Fibroblast of skin of right quadriceps (primary cell): ENCODE data around the gene PGPEP1.
"Not testable (repeated sequence)": the region's sequence is repeated elsewhere in the genome, so short reads cannot be mapped to it uniquely, and the experiment has no call there.

ENCODE experiments used
- DNase-seq: peaks from one replicate; pipeline ENCODE4 v3.0.0-alpha.2; 2013

The PGPEP1 gene

GRCh38 chr19:18392417-18392816 lies 52.0 kb downstream of the PGPEP1 start:
- DNase-seq: no peak

- no peak for DNase-seq
Measured at GRCh38 chr19:18392926-18393325, 52.5 kb downstream of the PGPEP1 start.

- DNase-seq: no peak
Measured at GRCh38 chr19:18393836-18394235, 53.4 kb downstream of the PGPEP1 start.

DNA sequence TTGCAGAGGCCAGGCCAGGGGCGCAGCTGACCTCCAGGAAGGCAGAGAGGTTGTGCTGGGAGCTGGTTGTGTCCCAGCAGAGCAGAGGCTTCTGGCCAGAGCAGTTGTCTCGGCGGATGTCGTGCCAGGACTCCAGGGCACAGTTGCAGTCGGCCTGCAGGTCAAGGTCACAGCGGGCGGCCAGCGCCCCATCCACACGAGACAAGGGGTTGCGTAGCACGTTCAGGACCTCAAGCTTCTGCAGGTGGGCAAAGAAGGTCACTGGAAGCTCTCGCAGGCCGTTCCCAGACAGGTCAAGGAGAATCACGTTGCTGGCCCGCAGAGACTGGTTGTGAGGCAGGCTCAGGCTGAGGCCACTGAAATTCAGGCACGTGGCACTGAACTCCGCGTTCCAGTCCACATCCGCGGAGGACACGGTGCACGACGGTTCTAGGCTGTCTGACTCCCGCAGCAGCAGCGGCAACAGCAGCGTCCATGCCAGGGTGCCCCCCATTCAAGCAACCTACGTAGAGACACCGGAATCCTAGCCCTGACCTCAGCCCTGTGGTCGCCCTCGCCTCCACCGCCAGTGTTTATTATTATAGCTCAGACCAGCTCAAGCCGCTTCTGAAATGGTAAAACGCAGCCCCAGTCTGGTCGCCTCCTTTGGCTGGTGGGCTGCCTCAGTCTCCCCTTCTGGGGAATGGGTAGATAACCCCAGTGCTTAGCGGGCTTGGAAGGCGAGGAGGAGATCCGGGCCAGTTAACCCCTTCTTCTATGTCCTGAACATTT lies 56.3 kb downstream of the PGPEP1 start:
- DNase-seq: no peak

GRCh38 chr19:18397242-18398202 lies 57.1 kb downstream of the PGPEP1 start, which contains the start of gene LRRC25:
Gene LRRC25 (minus strand): TSS chr19:18397622. CDS start chr19:18396963, 659 bp downstream.
- DNase-seq: no peak

DNA sequence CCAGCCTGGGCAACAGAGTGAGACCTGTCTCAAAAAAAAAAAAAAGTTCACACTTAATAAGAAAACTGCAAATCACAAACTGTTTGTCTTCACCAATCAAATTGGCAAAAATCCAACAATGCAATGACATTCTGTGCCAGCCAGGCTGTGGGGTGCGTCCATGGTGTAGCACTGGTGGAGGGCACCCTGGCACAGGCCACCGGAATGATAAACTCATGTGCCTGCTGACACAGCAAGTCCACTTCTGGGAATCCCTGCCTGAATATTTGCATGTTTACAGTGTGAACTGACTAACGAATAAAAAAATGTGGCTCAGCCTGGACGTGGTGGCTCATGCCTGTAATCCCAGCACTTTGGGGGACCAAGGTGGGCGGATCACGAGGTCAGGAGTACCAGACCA lies 58.6 kb downstream of the PGPEP1 start:
- DNase-seq: peak; percentile 48

DNA sequence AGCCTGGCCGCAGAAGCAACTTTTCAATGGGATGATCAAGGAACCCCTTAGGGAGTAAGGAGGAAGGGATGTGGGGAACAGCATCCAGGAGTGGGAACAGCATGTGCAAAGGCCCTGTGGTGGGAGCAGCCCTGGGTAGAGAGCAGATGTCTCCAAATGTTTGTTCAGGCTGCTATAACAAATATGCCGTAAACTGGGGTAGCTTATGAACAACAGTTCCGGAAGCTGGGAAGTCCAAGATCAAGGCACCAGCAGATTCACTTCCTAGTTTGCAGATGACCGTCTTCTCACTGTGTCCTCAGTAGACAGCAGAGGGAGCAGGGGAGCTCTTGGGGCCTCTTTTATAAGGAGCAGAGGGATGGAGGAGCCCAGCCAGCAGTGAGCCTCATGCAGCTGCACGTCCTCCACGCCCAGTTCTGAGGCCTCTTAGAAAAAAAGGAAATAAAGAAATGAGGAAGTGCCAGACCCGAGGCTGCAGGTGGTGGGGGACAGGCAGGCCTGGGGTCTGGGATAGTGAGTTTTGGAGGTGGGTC lies 61.2 kb downstream of the PGPEP1 start:
- peak; percentile 60 for DNase-seq

DNA sequence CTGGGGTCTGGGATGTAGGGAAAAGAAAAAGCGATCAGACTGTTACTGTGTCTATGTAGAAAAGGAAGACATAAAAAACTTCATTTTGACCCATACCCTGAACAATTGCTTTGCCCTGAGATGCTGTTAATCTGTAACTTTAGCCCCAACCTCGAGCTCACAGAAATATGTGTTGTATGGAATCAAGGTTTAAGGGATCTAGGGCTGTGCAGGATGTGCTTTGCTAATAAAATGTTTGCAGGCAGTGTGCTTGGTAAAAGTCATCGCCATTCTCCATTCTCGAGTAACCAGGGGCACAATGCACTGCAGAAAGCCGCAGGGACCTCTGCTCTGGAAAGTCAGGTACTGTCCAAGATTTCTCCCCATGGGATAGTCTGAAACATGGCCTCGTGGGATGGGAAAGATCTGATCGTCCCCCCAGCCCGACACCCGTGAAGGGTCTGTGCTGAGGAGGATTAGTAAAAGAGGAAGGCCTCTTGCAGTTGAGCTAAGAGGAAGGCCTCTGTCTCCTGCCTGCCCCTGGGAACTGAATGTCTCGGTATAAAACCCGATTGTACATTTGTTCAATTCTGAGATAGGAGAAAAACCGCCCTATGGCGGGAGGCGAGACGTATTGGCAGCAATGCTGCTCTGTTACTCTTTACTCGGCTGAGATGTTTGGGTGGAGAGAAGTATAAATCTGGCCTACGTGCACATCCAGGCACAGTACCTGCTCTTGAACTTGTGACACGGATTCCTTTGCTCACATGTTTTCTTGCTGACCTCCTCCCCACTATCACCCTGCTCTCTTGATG lies 62.3 kb downstream of the PGPEP1 start:
- DNase-seq: not testable (repeated sequence)

- DNase-seq: not testable (repeated sequence)
Measured at GRCh38 chr19:18405754-18406153, 65.4 kb downstream of the PGPEP1 start.

- no peak for DNase-seq
Measured at GRCh38 chr19:18406749-18407148, 66.4 kb downstream of the PGPEP1 start.

GRCh38 chr19:18408053-18408476 lies 67.7 kb downstream of the PGPEP1 start:
- DNase-seq: no peak

- no peak for DNase-seq
Measured at GRCh38 chr19:18412610-18413239, 72.3 kb downstream of the PGPEP1 start.

- no peak for DNase-seq
Measured at GRCh38 chr19:18414504-18415177, 74.2 kb downstream of the PGPEP1 start.

GRCh38 chr19:18415178-18415867 lies 74.9 kb downstream of the PGPEP1 start:
- DNase-seq: peak; percentile 85

DNA sequence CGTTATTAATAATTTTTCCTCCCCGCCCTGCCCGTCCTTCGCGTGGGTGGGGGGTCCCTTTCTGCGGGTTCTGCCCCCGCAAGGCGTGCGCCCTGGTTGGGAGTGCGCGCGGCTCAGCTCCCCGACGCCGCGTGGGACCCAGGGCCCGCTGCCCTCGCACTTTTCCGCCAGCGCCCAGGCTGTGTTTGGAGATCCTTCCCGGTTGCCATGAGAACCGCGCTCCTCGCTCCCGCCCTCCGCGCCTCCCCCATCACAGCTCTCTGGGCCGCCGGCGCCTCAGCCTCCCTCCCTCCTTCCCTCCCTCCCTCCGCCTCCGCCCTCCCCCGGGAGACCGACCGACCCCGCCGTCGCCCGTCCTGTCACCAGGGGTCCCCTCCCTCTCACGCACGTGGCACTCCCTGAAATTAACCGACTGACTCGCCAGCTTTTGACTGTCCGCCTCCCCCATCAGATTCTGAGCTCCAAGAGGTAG lies 76.4 kb downstream of the PGPEP1 start:
- DNase-seq: peak; percentile 92

DNA sequence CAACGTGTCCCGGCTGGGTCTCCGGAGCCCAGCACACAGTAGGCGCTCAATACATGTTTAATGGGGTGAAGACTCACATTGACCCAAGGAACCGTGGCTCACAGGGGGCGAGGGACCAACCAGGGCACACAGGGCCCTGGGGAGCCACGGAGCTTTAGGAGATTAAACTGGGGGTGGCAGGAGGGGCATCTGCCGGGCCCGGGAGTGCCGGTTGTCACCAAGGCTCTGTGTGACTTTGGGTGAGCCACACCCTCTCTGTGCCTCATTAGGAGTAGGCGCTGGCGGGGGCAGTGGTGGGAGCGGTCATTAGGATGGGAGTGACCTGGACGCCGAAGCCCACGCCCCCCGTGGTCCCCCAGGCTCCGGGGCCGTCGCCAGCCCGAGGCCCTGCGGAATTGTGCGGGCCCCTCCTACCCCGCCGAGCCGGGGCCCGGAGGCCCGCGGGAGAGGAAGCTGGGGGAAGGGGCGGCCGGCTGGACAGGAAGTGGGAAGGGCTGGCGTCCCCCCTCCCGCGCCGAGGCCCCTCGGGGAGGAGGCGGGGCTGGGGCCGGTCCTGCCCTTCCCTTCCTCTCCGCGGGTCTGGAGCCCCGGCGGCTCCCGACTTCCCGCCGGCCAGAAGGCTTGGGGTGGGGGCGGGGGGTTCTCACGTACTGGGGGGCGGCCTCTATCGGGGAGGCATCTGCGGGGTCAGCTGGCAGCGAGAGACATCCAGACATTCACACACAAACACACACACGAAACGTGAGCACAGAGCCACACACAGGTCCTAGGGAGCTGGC lies 77.0 kb downstream of the PGPEP1 start:
- DNase-seq: peak; percentile 92

DNA sequence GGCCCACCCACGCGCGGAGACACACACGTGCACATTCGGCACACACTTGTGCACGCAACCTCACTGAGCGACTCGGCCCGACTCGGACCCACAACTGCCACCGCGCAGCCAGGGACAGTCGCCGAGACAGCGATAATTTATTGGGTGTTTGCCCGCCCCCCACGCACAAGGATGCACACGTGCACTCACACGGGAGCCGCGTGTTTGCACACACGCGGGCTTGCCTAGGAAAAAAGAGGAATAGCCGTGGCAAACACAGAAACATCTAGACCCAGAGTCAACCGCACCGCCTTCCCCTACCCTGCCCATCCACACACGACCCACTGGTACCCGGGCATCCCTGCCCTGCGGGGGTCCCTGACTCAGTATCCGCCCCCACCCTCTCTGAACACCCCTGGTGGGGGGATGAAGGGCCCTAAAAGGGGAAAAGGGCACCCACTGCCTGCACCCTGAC lies 77.7 kb downstream of the PGPEP1 start:
- DNase-seq: no peak

GRCh38 chr19:18418483-18419194 lies 78.2 kb downstream of the PGPEP1 start:
- no peak for DNase-seq

- DNase-seq: peak; percentile 86
Measured at GRCh38 chr19:18419195-18419698, 78.8 kb downstream of the PGPEP1 start, which contains the start of gene SSBP4. Gene SSBP4 (plus strand): TSS chr19:18419398. CDS start chr19:18419649, 251 bp downstream.
